ENCODE data around the gene PLEKHG4B.

Gene PLEKHG4B

DNA sequence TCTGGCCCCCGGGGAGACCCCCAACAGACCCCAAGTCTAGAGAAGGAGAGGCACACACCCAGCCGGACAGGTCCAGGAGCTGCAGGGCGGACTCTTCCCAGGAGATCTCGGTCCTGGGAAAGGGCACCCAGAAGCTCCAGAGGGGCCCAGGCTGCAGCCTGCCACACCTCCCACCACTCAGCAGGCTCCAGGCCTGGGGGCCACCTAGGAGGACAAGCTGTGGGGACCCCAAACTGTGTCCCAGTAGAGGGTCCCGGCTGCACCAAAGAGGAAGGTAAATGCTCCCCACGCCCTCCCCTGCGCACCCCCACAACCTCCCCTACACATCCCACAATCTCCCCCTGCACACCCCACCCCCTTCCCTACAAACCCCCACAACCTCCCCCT, 48.5 kb downstream of the PLEKHG4B start:
- no peak overlapping the region for H3K4me3 ChIP-seq (replicated peaks; ENCODE audit: low read depth, low read length)
- TF ChIP-seq, protein P1, sequence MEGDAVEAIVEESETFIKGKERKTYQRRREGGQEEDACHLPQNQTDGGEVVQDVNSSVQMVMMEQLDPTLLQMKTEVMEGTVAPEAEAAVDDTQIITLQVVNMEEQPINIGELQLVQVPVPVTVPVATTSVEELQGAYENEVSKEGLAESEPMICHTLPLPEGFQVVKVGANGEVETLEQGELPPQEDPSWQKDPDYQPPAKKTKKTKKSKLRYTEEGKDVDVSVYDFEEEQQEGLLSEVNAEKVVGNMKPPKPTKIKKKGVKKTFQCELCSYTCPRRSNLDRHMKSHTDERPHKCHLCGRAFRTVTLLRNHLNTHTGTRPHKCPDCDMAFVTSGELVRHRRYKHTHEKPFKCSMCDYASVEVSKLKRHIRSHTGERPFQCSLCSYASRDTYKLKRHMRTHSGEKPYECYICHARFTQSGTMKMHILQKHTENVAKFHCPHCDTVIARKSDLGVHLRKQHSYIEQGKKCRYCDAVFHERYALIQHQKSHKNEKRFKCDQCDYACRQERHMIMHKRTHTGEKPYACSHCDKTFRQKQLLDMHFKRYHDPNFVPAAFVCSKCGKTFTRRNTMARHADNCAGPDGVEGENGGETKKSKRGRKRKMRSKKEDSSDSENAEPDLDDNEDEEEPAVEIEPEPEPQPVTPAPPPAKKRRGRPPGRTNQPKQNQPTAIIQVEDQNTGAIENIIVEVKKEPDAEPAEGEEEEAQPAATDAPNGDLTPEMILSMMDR (IDR thresholded peaks at IDR 0.05; ENCODE audit: low read length, missing control alignments): no peak
- no peak for DNase-seq (ENCODE audit: low read depth)

- no peak for DNase-seq (ENCODE audit: low read depth)
- TF ChIP-seq, protein P1 (IDR thresholded peaks at IDR 0.05; ENCODE audit: low read length, missing control alignments): no peak
- no peak overlapping the region for H3K4me3 ChIP-seq (replicated peaks; ENCODE audit: low read depth, low read length)
These were observed 49.2 kb downstream of the PLEKHG4B start for GRCh38 chr5:141211-141610.

DNA sequence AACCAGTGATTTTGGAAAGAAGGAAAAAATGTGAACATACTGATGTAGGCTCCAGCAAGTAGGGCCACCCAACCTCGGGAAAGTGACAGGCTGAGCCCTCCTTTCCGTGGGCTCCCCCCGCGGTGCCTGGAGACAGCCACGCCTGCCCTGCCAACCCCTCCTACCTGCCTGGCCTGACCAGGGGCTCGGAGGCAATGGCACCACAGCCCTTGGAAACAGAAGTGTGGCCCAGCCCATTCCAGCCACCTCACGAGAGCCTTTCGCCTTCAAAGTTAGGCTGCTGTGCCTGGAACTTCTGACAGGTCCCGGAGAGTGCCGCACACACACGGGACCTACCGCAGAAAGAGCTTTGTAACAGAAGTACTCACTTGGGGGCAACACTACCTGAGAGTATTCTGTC, 49.8 kb downstream of the PLEKHG4B start:
- H3K4me3 ChIP-seq (replicated peaks; ENCODE audit: low read depth, low read length): no peak overlapping the region
- no peak for DNase-seq (ENCODE audit: low read depth)
- TF ChIP-seq, protein P1 (IDR thresholded peaks at IDR 0.05; ENCODE audit: low read length, missing control alignments): no peak

DNA sequence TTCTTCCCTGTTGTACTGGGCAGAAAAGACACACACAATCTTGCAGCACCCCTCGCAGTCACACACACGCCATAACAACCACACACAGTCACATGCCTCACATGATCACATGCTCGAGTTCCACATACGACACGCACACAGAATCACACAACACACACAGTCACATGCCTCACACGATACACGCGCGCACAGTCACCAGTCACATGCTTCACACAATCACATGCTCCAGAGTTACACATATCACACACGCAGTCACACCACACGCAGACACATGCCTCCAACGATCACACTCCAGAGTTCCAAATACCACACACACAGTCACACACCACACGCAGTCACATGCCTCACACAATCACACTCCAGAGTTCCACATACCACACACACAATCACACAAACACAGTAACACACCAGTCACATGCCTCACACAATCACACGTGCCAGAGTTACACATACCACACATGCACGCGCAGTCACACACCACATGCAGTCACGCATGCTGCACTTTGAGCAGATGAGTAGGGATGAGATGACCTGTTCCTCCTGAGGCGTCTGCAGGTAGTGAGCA, 50.4 kb downstream of the PLEKHG4B start:
- TF ChIP-seq, protein P1 (IDR thresholded peaks at IDR 0.05; ENCODE audit: low read length, missing control alignments): no peak
- no peak for DNase-seq (ENCODE audit: low read depth)
- no peak overlapping the region for H3K4me3 ChIP-seq (replicated peaks; ENCODE audit: low read depth, low read length)

GRCh38 chr5:143041-143440, 51.1 kb downstream of the PLEKHG4B start:
- no peak overlapping the region for H3K4me3 ChIP-seq (replicated peaks; ENCODE audit: low read depth, low read length)
- DNase-seq (ENCODE audit: low read depth): no peak
- TF ChIP-seq, protein P1 (IDR thresholded peaks at IDR 0.05; ENCODE audit: low read length, missing control alignments): no peak

DNA sequence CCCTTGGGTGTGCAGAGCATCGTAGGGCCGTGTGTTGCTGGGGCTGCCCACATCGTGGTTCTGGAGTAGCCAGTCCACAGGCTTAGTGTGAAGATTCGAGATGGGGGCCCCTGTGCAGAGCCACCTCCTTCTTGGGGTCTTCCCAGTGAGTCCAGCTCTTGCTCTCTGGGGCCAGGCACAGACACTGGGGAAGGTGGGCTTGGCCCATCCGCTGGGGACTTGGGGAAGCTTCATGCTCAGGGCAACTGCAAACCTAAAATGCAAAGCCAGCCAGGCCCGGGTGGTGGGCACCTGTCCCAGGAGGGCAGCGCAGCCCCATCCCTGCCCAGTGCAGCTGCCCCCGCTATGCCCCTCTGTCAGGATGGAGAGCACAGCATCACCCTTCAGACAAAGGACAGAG, 53.0 kb downstream of the PLEKHG4B start:
- TF ChIP-seq, protein P1 (IDR thresholded peaks at IDR 0.05; ENCODE audit: low read length, missing control alignments): no peak
- DNase-seq (ENCODE audit: low read depth): no peak
- no peak overlapping the region for H3K4me3 ChIP-seq (replicated peaks; ENCODE audit: low read depth, low read length)

DNA sequence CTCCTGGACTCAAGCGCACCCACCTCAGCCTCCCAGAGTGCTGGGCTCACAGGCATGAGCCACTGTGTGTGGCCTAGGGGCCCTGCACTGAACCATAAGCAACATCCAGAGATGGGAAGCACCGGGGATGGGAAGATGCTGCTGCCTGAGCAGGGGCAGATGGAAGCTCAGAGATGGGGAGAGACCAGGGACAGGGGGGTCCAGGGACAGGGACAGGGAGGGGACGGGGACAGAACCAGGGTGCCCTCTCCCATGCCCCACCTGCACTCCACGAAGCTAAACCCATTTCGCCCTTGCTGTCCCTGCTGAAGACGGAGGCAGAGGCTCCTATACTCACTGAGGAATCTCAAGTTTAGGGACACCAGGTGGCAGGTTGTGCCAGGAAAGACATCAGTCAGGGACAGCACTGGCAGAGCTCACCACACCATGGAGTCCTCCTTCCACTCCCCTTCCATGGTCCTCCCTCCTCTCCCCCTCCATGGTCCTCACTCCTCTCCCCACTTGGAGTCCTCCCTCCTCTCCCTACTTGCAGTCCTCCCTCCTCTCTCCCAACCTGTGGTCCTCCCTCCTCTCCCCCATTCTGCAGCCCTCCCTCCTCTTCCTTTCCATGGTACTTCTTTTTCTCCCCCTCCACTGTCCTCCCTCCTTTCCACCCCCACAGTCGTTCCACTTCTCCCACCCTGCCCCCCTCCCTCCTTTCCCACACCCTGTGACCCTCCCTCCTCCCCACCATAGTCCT, 53.8 kb downstream of the PLEKHG4B start:
- TF ChIP-seq, protein P1 (IDR thresholded peaks at IDR 0.05; ENCODE audit: low read length, missing control alignments): no peak
- no peak overlapping the region for H3K4me3 ChIP-seq (replicated peaks; ENCODE audit: low read depth, low read length)
- DNase-seq (ENCODE audit: low read depth): no peak

Measured in fibroblast of pulmonary artery (primary cell).